Activated CD8-positive, alpha-beta memory T cell treated with anti-CD3 and anti-CD28 coated beads for 48 hours (primary cell): ENCODE data around the gene REC8.
"Not testable (repeated sequence)": the region's sequence is repeated elsewhere in the genome, so short reads cannot be mapped to it uniquely, and the experiment has no call there.

Experiments used
- DNase-seq, 3 experiments: peaks; one replicate each; pipeline ENCODE4 v3.0.0-alpha.2; 2020; ENCODE audit warnings: low read depth in 2 of 3, low spot score in 2 of 3

Gene REC8

DNA sequence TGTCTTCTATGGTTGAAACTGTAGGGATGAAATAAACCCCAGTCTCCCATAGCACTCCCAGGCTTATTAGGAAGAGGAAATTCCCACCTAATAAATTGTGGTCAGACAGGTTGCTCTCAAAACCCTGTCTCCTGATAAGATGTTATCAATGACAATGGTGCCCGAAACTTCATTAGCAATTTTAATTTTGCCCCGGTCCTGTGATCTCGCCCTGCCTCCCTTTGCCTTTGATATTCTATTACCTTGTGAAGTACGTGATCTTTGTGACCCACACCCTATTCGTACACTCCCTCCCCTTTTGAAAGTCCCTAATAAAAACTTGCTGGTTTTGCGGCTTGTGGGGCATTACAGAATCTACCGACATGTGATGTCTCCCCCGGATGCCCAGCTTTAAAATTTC is 30.7 kb downstream of the REC8 start:
- DNase-seq = not testable (repeated sequence)

DNA sequence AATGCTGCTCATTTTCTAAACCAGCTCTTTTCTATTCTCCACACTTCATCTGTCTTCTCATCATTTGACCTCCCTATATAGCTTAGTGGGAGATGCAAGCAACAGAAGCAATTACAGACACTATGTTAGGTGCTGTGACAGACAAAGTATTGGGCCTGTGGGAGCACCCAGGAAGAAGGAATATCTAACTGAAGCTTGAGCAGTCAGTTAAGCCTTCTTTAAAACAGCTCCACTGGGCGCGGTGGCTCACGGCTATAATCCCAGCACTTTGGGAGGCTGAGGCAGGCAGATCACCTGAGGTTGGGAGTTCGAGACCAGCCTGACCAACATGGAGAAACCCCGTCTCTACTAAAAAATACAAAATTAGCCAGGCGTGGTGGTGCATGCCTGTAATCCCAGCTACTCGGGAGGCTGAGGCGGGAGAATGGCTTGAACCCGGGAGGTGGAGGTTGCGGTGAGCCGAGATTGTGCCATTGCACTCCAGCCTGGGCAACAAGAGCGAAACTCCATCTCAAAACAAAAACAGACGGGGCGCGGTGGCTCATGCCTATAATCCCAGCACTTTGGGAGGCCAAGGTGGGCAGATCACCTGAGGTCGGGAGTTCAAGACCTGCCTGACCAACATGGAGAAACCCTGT is 31.5 kb downstream of the REC8 start:
- DNase-seq = not testable (repeated sequence)

DNA sequence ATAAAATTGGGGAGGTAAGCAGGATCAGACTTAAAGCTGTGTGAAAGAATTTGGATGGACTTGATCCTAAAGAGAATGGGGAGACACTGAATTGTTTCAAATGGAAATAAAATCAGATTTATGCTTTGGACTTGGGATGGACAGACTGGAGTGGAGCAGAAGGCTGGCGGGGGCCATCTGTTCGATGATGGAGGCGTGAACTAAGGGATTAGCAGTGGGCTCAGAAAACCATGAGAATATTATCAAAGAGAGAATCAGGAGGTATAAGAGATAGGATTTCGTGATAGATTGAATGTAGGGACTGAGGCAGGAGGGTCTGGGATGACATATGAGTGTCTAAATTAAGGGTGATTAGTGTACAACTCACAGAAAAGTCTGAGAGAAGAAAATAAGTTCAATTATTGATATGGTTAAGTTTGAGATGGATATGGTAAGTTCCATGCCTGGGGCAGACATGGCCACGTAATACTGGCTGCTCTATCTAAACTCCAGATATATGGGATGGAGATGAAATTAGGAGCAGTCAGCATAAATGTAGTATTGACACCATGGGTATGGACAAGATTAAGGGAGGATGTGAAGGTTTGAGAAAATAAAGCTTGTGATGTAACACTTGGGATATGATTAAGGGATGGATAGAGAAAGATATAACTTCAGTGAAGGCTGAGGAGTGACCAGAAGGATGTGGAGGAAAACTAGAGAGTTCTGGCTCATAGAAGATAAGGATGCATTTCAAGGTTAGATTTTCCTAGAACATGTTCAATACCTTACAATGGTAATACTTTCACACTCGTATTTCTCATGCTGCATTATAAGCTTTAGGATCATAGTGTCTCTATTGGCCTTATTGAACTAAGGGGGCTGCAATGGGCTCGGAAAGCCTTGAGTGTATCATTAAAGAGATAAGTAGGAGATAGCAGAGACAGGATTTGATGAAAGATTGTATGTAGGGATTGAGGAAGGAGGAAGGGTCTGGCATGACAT is 32.6 kb downstream of the REC8 start:
- no peak for DNase-seq

DNA sequence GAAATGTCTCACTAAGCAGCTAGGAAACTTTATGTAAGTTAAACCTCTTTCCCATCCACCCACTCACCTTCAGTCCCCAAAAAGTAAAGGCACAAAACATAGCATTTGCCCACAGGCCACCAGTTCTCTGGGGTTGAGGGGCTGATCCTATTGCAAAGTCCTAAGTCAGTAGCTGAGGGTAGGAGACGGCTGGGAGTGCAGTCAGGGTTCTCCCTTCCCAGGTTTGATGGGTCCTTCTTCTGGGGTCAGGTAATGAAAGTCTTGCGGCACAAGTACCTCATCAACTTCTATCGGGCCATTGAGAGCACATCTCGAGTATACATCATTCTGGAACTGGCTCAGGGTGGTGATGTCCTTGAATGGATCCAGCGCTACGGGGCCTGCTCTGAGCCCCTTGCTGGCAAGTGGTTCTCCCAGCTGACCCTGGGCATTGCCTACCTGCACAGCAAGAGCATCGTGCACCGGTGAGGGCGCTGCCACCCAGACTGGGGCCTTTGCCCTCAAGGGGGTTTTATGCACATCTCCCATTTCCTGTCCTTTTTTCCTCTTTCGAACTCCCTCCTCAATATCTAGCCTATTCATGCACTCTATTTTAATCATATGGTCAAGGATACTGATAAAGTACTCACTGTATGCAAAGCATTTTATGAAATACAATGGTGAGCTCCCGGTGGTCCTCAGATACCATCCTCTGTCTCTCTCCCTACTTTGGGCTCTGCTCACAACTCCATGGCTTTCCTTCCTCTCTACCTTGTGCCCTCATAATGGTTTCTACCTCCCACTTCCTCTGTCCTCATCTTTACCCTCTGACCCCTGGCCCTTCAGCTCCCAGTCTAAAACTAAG is 34.6 kb downstream of the REC8 start:
- no peak for DNase-seq

DNA sequence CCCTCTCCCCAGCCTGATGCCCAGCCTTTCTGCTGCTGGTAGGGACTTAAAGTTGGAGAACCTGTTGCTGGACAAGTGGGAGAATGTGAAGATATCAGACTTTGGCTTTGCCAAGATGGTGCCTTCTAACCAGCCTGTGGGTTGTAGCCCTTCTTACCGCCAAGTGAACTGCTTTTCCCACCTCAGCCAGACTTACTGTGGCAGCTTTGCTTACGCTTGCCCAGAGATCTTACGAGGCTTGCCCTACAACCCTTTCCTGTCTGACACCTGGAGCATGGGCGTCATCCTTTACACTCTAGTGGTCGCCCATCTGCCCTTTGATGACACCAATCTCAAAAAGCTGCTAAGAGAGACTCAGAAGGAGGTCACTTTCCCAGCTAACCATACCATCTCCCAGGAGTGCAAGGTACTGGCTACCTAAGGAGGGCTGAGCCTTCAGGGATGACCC is 35.2 kb downstream of the REC8 start:
- no peak for DNase-seq

DNA sequence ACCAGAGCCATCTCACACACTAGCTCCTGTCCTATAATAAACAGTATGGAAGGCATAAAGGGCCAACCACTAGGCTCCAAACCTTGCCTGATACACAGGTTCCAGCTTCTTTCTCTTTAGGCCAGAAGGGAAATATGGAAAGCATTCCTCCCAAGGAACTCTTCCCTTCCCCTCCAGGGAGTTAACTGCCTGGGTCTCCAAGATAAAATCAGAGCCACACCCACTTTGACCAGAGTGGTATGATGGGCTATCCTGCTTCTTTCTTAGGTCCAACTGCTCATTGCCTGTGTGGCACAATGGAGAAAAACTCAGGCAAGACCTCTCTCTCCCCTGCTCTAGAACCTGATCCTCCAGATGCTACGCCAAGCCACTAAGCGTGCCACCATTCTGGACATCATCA is 35.7 kb downstream of the REC8 start:
- DNase-seq = no peak

DNA sequence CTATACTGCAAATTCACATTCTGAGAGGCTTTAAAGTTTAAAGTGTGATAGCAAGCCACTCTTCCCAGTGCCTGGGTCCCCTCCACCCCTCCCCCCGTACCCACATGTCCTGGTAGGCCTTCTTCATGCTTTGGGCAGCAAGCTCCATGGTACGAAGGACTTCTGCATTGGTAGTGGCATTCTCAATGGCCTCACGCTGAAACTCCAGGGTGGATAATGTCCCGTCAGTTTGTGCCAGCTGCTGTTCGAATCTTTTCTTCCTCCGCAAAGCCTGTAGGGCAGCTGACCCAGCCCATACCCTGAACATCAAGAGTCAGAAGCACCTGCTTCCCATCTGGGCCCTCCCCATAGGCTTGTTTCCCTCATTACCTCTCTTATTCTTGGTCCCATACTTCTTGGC is 39.4 kb downstream of the REC8 start:
- DNase-seq = no peak

DNA sequence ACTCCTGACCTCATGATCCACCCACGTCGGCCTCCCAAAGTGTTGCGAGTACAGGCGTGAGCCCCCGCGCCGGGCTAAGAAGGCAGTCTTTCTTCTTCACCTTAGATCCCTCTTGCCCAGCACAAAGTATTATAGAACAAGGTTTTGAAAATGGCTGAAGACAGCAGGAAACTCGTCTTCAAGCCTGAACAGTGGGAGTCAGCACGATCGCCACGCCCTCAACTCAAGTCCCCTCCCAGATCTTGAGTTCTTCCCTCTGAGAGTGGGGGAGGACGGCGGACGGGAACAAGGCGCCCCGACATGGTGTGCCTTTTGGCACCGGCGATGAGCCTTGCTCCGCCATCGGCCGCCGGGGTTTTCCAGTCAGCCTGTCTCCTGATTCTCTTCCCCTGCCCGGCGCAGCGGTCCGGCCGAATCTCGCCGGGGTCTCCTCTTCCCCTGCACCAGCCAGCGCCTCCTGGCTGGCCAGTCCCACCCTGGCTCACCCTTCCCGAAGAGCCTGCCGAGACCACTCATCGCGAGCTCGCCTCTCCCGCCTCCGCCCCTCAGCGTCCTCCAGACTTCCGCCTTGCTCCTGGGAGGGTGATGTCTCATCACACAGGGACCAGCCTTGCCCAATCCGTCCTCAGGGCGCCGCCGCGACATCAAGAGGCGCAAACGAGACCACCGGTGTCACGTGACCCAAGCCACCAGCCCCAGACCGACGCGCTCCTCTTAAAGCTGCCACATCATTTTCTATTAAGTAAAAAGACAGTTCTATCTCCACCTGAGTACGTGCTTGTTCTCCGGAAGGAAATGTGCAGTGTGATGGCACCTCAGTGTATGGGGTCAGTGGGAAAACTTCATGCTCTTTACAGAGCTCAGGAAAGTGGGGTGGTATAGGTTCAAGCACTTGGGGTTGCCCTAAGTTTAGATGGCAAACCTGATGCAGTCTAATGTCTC is 41.3 kb downstream of the REC8 start, which contains the start of gene CHMP4A:
CHMP4A (minus strand) TSS at position 565 of the 942 bp plus-strand sequence; CDS start at position 516, 49 bp downstream.
- DNase-seq = peak; percentile 85 to 91 (median 91)

DNA sequence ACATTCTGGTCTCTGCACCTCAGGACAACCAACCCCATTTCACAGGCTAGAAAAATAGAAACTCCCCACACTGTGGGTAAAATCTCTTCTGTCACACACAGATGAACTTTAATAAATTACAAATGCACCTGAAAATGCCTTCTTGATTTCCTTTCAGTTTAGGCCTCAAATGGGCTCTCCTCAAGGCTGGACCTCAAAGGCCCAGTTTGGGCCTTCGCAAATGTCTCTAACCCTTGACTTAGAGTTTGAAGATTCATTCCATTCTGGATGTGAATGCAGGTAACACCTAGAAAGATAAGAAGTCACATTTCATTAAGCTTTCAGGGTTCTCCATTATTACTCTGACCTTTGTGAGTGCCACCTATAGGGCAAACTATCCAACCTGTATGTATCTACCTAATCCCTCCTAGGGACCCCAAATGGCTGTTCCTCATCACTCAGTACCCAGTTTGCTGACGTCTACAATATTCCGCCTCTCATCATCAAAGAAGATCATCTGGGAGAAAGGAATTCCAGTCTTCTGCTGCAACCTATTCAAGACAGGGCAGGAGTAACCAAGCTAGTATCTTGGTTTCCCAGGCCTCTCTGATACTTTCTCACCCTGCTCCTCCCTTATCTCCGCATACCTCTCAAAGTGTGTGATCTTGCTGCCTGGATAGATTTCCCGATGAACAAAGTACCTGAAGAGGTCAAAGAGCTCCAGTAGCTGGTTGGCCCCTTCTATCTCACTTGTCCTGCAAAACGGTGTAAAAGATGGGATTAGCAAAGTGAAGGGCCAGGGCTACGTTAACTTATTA is 42.2 kb downstream of the REC8 start:
- DNase-seq = no peak

DNA sequence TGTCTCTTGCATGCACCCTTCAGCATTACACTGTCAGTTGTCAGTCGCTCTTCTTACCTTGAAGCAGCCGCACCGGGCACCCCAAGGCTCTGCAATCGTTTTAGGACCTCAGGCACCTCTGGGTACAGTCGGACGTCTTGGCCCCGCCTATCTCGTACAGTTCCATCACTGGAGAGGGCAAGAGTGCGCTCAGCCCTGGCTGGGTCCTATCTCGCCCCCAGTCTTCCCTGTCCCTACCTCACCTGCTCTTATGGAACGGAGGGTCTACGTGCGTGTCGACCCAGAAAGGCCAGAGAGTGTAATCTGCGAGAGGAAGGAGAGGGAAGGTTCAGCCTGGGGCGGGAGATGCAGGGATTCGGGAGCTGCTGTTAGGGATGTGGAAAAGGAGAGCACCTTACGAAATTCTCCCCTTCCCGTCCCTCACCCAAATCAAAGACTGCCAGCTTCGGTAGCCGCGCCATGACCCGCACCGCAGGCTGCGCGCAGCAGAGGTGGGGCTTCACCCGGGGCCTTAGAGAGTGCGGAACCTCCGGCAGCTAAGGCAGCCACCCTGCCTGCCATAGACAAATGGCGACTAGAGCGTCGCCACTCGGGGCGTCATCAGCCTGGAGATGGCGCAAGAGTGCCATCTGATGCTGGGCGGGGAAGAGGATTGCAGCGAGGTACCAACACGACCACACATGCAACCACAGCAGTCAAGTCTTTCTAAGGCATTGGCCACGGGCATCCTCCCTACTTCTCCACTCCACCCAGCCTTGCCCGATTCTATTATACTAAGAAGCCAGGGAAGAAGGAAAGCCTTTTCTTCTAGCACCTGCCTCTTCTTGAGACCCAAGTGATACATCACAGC is 43.8 kb downstream of the REC8 start, which contains the start of gene MDP1:
MDP1 (minus strand) TSS at position 572 of the 850 bp plus-strand sequence; CDS start at position 461, 111 bp downstream.
- peak; percentile 49 to 59 (median 58) for DNase-seq

DNA sequence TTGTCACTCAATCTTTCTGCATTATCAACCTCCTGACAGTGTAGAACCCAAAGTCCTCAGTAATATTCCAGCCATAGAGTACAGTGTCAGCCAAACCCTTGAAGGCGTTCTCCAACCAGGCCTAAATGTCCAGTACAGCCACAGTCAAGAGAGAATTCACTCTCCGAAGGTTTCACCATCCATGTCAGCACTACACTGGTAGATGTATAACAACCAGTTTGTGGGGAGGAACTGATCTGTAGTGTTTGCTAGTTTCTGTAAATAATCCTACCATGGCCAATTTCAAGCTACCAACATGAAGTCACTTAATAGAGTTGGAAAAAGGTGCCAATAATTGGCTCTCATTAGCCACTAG is 44.4 kb downstream of the REC8 start:
- no peak for DNase-seq

DNA sequence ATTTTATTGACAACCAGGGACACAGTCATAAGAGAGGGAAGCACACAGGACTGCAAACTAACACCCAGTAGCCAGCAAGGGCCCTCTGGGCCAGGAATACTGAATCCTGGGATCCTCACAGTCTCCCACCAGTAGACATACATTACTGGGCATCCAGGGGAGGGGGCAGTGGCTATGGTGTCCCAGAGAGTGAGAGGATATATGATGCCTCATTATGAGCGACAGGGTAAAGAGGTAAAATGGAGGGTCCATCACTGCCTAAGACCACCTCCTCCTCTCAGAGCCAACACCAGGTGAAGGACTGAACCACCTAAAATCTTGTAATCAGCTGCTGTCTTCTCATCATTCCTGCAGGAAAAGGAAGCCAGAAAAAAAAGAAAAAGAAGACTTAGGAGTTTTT is 45.0 kb downstream of the REC8 start:
- DNase-seq = not testable (repeated sequence)

DNA sequence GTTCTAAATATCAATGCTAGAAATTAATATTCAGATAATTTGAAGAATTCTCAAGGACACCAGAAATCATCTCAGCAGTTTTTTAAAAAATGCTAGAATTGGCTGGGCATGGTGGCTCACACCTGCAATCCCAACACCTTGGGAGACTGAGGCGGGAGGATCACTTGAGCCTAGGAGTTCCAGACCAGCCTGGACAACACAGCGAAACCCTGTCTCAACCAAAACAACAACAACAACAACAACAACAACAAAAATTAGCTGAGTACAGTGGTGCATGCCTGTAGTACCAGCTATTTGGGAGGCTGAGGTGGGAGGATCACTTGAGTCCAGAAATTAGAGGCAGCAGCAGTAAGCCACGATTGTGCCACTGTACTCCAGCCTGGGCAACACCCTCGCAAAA is 47.2 kb downstream of the REC8 start:
- DNase-seq = no peak

DNA sequence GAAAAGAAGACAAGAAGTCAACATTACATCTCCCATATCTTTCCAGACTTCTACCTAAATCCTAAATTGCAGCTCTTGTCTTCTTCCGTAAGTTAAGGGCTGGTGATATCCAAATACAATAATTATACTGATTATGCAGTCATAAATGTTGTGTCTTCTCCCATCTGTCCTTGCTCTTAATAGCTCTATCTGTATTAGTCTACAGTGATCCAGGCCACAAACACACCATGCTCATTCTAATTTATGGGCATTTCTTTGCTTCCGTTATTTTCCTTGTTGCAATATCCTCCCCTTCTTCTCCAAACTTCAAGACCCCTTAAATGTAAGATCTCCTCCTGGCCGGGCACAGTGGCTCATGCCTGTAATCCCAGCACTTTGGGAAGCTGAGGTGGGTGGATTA is 47.6 kb downstream of the REC8 start:
- no peak for DNase-seq

DNA sequence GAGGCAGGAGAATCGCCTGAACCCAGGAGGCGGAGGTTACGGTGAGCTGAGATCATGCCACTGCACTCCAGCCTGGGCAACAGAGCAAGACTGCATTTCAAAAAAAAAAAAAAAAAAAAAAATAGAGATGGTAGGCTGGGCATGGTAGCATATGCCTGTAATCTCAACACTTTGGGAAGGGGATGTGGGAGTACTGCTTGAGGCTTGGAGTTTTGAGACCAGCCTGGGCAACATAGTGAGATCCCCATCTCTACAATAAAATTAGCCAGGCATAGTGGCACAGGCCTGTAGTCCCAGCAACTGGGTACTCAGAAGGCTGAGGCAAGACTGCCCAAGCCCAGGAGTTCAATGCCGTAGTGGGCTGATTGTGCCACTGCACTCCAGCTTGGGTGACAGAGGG is 51.1 kb downstream of the REC8 start:
- not testable (repeated sequence) for DNase-seq

DNA sequence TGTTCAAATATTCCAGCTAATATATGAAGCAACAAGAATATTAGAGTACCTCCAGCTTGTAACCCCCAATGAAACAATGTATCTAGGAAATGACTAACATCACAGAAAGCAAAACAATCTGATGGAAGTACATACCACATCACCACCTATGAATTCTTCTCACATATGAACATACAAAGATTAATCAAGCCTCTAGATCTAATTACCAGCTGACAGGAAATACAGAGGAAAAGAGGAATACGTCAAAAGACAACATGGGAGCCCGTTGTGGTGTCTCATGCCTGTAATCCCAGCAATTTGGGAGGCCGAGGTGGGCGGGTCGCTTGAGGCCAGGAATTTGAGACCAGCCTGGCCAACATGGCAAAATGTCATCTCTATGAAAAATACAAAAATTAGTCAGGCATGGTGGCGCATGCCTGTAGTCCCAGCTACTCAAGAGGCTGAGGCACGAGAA is 52.8 kb downstream of the REC8 start:
- no peak for DNase-seq

DNA sequence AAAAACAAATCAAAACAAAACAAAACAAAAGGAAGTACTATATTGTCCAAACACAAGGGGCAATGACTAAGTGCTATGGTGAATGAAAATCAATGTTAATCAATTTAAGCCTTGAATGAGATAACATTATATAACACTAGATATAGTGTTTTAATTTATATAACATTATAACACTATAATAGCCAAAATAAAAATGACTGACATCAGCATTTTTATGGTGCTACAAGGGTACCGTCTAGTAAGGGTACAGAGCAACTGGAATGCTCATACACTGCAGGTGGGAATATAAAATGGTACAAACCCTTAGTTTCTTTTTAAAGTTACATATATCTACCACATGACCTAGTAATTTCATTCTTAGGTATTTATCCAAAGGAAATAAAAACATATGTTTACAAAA is 54.6 kb downstream of the REC8 start:
- no peak for DNase-seq

DNA sequence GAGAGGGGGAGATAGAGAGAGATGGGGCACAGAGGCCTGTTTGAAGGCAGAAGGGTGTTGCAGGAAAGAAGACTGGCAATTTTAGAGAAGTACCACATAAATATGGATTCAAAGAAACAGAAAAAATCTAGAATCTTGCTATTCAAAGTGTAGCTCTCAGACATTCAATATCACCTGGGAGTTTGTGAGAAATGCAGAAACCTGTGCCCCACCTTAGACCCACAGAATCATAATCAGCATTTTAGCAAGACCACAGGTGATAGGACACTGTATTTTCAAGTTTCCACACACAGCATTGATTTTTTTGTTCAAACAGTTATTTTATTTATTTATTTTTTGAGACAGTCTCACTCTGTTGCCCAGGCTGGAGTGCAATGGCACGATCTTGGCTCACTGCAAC is 57.0 kb downstream of the REC8 start:
- no peak for DNase-seq
